Activated CD4-positive, alpha-beta T cell treated with anti-CD3 and anti-CD28 coated beads for 24 hours (primary cell): ENCODE results near the gene DCP1A.
"Not testable (repeated sequence)": the region's sequence is repeated elsewhere in the genome, so short reads cannot be mapped to it uniquely, and the experiment has no call there.

ENCODE experiments used
- DNase-seq, 2 donors: peaks; one replicate each; pipeline ENCODE4 v3.0.0-alpha.2; 2020; ENCODE audit warnings: low read depth in 2 of 2

Gene DCP1A

DNA sequence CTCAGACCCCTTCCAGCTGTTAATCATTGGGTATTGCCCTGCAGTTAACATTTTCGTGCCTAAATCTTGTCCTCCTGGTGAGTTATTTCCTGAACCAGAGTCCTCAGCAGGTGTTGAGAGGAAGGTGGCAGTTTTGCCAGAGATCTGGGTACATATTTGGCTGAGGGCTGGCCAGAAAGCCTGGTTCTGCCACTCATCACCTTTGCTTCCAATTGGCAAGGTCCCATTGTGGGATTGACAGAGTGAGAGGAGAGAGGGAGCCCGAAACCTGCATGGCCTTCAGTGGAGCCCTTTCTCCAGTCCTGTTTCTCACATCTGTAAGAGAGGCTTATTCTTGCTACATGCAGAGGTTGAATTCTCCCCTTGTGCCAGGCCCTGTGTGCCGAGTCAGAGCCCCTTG lies 82.6 kb downstream of the DCP1A start:
- DNase-seq, result no peak

DNA sequence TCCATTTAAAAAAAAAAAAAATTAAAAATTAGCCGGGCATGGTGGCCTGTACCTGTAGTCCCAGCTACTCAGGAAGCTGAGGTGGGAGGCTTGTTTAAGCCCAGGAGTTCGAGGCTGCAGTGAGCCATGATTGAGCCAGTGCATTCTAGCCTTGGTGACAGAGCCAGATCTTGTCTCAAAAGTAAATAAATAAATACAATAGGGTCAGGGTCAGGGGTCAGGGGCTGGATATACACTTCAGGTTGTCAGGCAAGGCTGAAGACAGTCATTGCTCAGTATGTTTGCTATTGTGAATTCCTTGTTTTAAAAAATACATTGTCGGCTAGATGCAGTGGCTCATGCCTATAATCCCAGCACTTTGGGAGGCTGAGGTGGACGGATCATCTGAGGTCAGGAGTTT lies 83.4 kb downstream of the DCP1A start:
- DNase-seq, result no peak

DNA sequence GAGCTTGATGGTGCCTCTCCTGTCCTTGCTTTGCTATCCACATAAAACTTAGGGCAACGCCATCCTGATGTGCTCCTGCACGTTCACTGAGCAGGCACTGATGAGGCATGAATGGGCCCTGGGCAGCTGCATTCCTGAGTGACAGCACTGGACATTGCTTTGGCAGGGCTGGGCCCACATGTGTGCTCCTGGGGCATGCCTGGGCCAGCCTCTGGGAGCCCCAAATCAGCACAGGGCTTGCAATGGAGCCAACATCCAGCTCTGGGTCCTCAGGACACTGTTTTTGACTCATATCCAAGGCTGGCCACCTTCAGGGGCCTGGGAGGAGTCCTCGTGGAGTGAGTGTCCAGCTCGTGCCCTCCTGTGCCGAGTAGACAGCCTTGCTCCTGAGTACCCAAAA lies 85.6 kb downstream of the DCP1A start:
- no peak for DNase-seq

DNA sequence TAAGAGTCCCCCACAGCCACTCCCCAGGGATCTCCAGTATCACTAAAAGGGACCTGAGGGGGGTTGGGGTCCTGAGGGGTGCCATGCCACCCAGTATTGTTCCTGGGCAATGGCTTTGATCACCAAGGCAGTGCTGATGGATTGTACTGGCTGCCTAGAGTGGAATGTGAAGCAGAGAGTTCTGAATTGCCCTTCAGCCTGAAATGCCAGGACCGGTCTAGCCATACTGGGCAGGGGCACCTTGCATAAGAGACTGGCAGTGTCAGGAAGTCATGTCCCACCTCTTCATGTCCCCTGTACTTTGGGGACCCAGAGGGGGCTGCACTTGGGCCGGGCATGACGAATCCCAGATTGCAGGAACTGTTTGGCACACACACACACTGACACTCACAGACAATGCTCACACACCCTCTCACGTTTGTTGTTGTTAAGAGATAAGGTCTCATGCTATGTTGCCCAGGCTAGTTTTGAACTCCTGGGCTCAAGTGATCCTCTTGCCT lies 87.0 kb downstream of the DCP1A start:
- no peak for DNase-seq

DNA sequence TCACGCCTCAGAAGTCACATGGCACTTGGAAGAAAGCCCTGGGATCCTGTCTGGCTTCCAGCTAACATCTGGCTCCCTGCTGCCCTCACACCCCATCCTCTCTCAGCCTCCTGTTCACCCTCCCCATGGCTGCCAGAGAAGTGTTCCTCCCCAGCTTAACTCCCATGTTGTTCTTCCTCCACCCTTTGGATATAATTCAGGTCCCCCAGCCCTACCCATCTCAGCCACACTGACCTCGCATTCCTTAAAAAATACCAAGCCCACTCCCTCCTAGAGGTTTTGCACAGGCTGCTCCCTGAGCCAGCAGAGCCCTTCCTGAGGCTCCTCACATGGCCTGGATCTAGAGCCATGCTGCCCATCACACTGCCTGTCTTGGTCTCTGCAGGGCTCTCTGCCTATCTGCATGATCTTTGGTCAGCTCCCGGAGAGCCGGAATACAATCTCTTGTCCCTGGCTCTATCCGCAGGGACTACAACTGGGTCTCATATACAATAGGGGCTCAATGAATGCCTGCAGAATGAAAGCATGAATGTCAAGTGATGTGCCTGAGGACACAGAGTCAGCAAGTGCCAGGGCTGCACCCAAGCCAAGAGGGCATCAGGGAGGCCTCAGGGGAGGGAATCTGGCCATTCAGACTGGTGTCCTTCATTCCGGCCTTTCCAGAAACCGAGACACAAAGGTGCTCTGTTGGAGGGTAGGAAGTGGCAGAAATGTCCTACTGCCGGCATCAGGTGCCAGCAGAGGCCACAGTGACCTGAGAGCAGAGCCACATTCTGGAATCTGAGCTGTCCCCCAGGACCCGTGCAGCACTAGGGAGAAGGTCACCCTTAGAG lies 87.7 kb downstream of the DCP1A start:
- DNase-seq, result no peak

DNA sequence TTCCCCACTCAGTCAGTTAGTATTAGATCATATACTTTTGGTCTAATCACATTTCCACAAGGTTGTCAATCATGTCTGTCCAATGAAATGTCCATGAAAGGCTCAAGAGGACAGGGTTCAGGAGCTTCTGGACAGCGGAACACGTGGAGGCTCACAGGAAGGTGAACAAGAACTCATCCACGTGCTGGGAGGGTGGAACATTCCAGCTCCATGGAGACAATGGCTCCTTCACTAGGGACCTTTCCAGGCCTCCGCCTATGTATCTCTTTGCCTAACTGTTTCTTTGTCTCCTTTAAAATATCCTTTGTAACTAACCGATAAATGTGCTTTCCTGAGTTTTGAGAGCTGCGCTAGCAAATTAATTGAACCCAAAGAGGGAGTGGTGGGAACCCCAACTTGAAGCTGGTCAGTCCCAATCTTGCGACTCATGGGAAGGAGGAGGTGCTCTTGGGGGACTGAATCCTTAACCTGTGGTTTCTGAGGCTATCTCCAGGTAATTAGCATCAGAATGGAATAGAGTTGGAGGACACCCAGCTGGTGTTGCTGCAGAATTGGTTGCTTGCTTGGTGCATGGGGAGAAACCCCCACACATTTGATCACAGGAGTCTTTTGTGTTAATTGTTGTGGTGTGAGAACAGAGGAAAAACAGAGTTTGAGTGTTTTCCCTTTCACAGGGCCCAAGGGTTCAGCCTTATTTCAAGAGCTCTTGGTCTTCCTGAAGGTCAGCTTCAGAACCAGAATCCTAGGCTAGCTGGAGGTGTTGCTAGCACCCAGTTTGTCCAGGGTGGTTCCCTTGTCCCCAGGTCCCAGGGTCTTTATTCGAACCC lies 88.5 kb downstream of the DCP1A start:
- no peak for DNase-seq

DNA sequence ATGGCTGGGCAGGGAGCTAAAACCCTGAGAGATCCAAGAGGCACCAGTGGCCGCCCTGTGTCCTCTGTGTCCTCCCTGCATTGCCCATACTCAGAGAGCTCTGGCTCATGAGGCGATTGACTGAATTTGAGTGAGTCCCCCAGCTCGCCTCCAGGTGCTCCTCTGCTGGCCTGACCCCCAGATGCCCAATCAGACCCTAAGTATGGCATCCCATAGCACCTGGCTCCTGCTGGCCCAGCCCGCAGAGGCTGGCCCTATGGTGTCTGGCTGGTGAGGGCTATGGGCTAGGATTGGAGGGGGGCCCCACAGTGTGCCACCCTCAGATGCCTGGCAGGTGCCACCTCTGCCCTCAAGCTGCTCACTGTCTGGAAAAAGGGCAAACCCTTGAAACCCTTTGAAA lies 89.9 kb downstream of the DCP1A start:
- DNase-seq, result no peak

DNA sequence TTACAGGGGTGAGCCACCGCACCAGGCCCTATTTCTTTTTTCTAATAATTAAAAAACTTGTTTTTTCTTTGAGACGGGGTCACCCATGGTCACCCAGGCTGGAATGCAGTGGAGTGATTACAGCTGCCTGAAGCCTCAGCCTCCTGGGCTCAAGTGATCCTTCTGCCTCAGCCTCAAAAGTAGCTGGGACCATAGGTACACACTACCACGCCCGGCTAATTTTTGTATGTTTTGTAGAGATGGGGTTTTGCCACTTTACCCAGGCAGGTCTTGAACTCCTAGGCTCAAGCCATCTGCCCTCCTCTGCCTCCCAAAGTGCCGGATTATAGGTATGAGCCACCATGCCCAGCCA lies 90.7 kb downstream of the DCP1A start:
- DNase-seq, result no peak

DNA sequence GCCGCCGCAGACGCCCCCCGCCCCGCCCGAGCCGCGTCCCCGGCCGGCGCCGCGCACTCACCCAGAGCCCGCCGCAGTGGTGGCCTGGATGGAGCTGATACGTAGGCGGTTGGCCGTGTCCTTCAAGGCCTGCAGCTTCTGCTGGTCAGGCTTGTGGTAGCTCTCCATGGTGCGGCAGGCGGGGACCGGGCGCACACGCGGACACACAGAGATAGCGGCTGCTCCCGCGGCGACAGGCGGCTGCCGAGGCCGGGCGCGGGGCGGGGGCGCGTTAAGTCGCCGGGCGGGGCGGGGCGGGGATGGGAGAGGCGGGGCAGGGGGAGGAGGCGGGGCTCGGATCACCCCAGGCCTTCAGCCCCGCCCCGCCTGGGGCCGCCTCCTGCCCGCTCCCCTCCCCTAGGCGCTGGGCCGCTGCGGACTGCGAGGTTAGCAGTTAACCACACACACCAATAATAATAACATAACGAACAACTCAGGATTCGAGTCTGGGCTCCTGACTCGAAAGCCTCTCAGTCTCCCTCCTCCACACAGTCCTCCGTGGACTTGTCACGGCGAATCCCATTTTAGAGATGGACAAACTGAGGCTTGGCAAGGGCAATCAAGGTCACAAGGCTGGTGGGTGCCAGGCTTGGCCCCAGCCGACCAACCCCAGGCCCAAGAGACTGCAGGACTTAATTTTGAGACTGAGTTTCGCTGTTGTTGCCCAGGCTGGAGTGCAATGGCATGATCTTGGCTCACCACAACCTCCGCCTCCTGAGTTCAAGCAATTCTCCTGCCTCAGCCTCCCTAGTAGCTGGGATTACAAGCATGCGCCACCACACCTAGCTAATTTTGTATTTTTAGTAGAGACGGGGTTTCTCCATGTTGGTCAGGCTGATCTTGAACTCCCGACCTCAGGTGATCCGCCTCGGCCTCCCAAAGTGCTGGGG lies 91.3 kb downstream of the DCP1A start, which contains the start of gene TKT:
TSS of gene TKT (minus strand) at position 248 of the 929 bp plus-strand sequence. CDS start at position 168, 80 bp downstream.
- peak; percentile 73 to 77 for DNase-seq

DNA sequence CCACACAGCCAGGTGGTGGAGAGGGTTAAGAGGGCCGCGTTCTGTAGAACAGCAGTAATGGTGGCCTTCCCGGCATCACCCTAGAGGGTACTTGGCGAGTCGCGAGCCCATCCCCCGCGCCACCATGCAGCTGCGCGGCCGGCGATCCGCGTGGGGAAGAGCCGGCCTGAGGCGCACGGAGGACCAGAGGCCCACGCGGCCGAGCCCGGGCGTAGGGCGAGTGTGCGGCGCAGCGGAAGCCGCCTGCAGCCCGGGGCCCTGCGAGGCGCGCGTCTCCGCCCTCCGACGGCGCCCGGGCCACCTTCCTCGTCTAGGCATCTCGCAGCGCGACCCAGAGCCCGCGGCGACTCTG lies 91.9 kb downstream of the DCP1A start:
- peak; percentile 10 to 15 for DNase-seq

DNA sequence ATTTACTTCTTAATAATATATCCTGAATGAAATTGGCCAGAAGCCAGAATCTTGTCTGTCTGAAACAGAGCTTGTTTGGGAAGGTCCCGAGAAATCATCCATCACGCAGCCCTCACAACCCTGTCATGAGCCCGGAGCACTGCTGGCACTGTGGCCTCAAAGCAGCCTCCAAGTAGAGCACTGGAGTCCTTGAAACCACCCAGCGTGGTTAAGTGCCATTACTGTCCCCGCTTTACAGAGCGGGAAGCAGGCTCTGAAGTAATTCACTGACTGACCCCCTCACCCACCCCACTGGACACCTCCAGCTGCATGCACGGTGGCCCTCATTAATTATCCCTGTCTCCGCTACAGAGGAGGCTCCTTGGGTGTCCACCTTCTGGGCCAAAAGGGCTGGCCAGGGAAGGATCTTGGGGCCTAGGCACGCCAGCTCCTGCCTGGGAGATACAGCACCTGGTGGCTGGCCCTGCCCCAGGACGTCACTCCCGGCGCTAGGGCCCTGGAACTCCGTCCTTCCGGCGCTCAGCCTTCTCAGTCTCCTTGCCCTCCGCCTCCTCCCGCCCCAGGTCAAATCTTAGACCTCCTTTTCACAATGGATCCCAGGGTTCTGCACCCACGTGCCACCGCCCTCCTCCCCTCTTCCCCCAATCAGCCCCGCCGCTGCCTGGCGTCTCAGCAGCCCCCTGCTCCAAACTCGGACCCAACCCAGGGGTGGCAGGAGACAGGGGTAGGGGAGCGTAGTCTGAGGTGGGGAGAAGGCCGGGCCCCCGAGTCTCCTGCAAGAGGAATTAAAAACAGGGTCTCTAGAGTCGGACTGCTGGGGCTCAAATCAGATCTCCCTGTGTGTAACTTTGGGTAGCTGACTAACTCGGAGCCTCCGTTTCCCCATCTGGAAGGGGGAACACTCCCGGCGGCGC lies 92.6 kb downstream of the DCP1A start:
- peak; percentile 21 to 43 for DNase-seq

DNA sequence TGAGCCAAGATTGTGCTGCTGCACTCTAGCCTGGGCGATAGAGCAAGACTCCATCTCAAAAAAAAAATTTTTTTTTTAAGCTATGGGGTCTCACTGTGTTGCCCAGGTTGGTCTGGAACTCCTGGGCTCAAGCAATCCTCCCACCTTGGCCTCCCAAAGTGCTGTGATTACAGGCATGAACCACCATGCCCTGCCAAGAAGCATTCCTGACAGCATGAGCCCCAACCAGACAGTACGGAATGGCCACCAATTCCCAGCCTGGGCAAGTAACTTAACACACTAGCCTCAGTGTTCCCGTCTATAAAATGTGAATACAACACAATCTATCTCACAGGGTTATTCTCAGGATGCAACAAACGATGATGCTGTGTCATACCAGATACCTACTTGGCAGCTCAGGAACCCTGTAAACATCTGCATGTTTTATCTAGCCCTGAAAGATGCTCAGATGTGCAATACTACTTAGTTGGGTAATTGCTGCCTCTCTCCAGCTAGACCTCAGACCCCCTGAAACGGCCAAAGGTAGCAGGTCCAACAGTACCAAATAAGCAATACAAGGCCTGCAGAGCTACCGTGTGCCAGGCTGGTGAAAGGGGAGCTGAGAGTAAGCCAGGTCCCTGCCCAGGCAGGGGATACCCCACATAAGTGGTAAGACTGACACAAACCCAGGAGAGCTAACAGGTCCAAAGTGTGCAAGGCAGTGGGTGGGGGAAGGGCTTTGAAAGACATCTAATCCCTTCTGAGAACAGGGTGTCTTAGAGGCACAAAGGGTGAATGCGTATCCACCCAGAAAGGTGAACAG lies 93.4 kb downstream of the DCP1A start:
- no peak for DNase-seq

DNA sequence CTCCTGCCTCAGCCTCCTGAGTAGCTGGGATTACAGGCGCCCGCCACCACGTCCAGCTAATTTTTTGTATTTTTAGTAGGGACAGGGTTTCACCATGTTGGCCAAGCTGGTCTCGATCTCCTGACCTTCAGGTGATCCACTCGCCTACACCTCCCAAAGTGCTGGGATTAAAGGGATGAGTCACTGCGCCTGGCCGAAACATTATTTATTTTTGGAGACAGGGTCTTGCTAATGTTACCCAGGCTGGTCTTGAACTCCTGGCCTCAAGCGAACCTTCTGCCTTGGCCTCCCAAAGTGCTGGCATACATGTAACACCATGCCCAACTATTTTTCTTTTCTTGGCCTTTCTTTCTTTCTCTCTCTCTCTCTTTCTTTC lies 94.4 kb downstream of the DCP1A start:
- DNase-seq, result not testable (repeated sequence)

DNA sequence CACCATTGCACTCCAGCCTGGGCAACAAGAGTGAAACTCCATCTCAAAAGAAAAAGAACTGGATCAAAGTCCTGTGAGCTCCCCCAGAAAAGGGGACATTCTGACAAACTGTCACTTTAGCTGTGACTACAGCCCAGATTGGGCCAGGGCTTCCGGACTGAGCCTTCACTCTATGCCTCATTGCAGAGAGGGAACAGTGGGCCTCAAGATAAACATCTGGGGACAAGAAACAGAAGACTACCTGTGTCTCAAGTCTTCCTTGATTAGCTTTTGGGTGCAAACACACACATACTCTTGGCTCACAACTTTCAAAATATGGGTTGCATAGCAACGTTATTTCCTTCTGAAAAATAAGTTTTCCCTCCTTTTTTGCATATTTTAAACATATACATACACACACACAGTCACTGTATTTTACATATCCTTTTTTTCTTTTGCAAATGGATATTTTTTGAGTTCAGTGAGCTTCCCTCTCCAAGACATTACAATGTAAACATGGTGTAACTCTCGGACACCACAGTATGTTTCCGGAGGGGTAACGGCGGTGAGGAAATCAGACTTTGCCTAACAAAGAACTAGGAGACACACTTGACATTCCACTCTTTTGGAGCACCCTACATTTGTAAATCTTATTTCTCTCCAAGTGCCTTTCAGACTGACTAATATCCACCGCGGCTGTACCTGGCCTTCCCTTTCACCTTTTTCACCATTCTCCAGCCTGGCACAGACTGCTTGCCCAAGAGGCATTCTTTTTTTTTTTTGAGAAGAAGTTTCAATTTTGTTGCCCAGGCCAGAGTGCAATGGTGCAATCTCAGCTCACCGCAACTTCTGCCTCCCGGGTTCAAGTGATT lies 95.0 kb downstream of the DCP1A start:
- DNase-seq, result no peak

DNA sequence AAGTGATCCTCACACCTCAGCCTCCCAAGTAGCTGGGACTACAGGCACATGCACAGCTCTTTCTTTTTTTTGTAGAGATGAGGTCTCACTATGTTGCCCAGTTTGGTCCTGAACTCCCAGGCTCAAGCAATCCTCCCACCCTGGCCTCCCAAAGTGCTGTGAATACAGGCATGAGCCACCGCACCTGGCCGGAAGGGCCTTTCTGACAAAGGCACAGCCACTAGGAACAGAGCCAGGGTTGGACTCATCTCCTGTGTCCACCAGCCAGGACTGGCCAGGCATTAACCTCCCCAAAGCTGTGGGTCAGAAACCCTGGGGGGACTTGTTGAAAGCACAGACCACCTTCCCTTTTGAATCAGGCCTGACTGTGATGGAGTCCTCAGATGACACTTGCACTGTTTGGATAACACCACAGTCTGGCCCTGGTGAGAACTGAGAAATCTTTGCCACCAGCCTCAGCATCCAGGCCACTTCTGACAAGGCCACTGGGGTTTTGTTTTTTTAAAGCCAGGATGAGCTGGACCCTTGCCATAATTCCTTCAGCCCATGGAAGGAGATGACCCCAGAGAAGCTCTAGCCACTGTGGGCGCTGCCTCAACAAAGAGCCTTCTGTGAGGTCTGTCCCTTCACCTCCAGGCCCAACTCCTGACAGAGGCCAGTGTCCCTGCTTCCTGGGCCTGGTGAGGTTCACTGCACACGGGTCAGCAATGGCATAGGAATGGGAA lies 96.3 kb downstream of the DCP1A start:
- DNase-seq, result no peak

DNA sequence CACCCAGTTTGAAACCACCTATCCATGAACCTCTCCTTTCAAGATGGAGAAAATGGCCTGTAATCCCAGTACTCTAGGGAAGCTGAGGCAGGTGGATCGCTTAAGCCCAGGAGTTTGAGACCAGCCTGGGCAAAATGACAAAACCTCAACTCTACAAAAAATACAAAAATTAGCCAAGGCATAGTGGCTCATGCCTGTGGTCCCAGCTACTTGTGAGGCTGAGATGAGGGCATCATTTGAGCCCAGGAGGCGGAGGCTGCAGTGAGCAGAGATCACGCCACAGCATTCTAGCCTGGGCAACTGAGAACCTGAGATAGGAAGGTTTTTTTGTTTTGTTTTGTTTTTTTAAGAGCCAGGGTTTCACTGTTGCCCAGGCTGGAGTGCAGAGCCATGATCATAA lies 96.9 kb downstream of the DCP1A start:
- no peak for DNase-seq

DNA sequence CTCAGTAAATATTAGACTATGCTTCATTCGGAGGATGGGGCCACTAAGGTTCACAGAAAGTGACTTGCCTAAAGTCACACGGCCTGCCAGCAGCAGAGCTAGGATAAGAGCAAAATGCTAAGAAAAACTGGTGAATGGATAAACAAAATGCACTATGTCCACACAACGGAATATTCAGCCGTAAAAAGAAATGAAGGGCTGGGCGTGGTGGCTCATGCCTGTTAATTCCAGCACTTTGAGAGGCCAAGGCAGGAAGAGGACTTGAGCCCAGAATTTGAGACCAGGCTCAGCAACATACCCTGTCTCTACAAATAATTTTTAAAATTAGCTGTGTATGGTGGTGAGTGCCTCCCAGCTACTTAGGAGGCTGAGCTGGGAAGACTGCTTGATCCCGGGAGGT lies 99.2 kb downstream of the DCP1A start:
- DNase-seq, result no peak

DNA sequence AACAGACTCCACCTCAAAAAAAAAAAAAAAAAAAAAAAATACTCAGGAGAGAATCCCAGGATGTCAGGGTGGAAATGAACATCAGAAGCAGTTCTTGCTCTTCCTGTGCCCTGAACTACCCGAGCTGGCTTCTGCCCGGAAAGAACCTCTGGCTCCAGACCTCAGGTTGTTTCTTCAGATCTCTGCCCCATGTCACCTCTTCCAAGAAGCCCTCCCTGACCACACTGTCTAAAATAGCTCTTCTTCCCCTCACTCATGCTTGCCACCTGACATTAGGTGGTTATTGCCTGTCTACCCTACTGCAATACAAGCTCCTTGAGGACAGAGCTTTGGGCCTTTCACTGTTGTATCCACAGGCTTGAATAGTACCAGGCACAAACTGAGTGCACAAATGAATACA lies 99.7 kb downstream of the DCP1A start:
- no peak for DNase-seq
